ENCODE results near the gene SCAP. TPM values are rescaled to one million over a fixed set of nuclear protein-coding genes. Genes with fewer than 3 reads are reported as not detected.

SCAP gene
- total and polyA plus RNA-seq, 2 of the 13 experiments (the other 11 are each of a cell fraction or from before 2014, with no cell fraction given), result 40.4 to 53.3 TPM

GRCh38 chr3:47440131-47440530 is 35.6 kb downstream of the SCAP start:
- 0 out of 2 replicates have a peak overlapping the region, but pooled peaks have one; percentile 17 for H3K9ac ChIP-seq (ENCODE audit: insufficient read depth, low read depth, low read length)
- peaks cover 0 to 13% of the 10 kb centered on the region in 2 experiments; a peak in 4 of 5 replicates for H3K36me3 ChIP-seq (replicated peaks in 1 of 2; ENCODE audit: control insufficient read depth in 1 of 2, insufficient read depth in 2 of 2, low read length in 2 of 2)
- H4K20me1 ChIP-seq (ENCODE audit: insufficient read depth, low read length), result no peaks in the 10 kb centered on the region
- CTCF ChIA-PET (ENCODE audit: low intra/inter-chr PET ratio, low total read pairs), result interaction anchor here (1.5 kb wide), 1 partner anchor 36 kb away, joined by 12 read pairs; the partner anchor contains the start of gene SCAP
- H3K27ac ChIP-seq (ENCODE audit: extremely low read length, insufficient read depth, low read length), result peak overlapping the region; percentile 60
- peak; percentile 79 for DNase-seq (ENCODE audit: low spot score)
- in situ Hi-C loops (cut with HindIII; ENCODE audit: extremely low pct_ligation_motif_present, low pct_unique_long_range_greater_than_20kb) (no loop called here), intact Hi-C loops (cut with micrococcal nuclease; ENCODE audit: unreplicated experiment) (loop anchor here (1.0 kb wide), 2 partner anchors 35 to 73 kb away; partner anchors contain the start of genes ELP6 and SCAP)
- H3K4me1 ChIP-seq (ENCODE audit: insufficient read depth, low read length), result peaks cover 63% of the 10 kb centered on the region
- peaks cover 31% of the 10 kb centered on the region for H3K79me2 ChIP-seq (ENCODE audit: insufficient read depth, low read length)
- no TSS peak for BruUV-seq (replicated peaks)
- no peak overlapping the region for H2AFZ ChIP-seq (ENCODE audit: low read length)
- H3K4me2 ChIP-seq (ENCODE audit: low read depth, low read length), result no peak overlapping the region
- POLR2A ChIA-PET, result interaction anchor here (5.9 kb wide), 1 partner anchor 16 kb away, joined by 34 read pairs; no protein-coding TSS in a partner anchor
- peak; percentile 71 for ATAC-seq
- peak; percentile 94 for FAIRE-seq
- no peaks in the 10 kb centered on the region for H3K9me3 ChIP-seq (ENCODE audit: low read length)
- H3K4me3 ChIP-seq (replicated peaks in 1 of 3; ENCODE audit: insufficient read depth in 1 of 3, low read depth in 2 of 3, low read length in 3 of 3), result no peak overlapping the region
- no peaks in the 10 kb centered on the region for H3K27me3 ChIP-seq (ENCODE audit: control insufficient read depth in 1 of 2, insufficient read depth in 2 of 2, low read length in 2 of 2)
- TF ChIP-seq ZNF350 (CRISPR knock-in tag; IDR thresholded peaks at IDR 0.05; ENCODE audit: borderline replicate concordance, low read depth), result no peak
- TF ChIP-seq KLF13 (CRISPR knock-in tag; IDR thresholded peaks at IDR 0.05), result no peak
- no peak for TF ChIP-seq ZNF512B (CRISPR knock-in tag; IDR thresholded peaks at IDR 0.05; ENCODE audit: borderline replicate concordance)
- no peak for TF ChIP-seq SOX13 (IDR thresholded peaks at IDR 0.05)
- TF ChIP-seq SOX13 (CRISPR knock-in tag; conservative IDR thresholded peaks at IDR 0.05 in 1 of 2, IDR thresholded peaks at IDR 0.05 in 1 of 2), result peak in 1 of 2 experiments; percentile 23; a peak in 1 of 4 replicates
- TF ChIP-seq ZNF432 (CRISPR knock-in tag; IDR thresholded peaks at IDR 0.05; ENCODE audit: borderline replicate concordance), result no peak
- TF ChIP-seq TRAFD1 (CRISPR knock-in tag; IDR thresholded peaks at IDR 0.05; ENCODE audit: borderline replicate concordance), result no peak
- peak; percentile 16; the same call in 1 of the 2 replicates for TF ChIP-seq GATAD1 (CRISPR knock-in tag; IDR thresholded peaks at IDR 0.05)
- TF ChIP-seq DBP (CRISPR knock-in tag; IDR thresholded peaks at IDR 0.05; ENCODE audit: not compliant biosample characterization), result no peak
- peak; percentile 58; the same call in 1 of the 2 replicates for TF ChIP-seq ZBED4 (CRISPR knock-in tag; IDR thresholded peaks at IDR 0.05; ENCODE audit: borderline replicate concordance)
- 0 out of 2 replicates have a peak, but pooled peaks have one; percentile 21 for TF ChIP-seq ZNF644 (CRISPR knock-in tag; IDR thresholded peaks at IDR 0.05; ENCODE audit: low read depth)
- no peak for TF ChIP-seq EEA1 (CRISPR knock-in tag; IDR thresholded peaks at IDR 0.05; ENCODE audit: borderline replicate concordance)
- 0 out of 2 replicates have a peak, but pooled peaks have one; percentile 11 for TF ChIP-seq MIXL1 (CRISPR knock-in tag; IDR thresholded peaks at IDR 0.05)
- 0 out of 2 replicates have a peak, but pooled peaks have one; percentile 28 for TF ChIP-seq SALL1 (CRISPR knock-in tag; IDR thresholded peaks at IDR 0.05)

Data from HepG2 (cell line).